T1000 (cell line): ENCODE results near the gene SLC25A51.
A peak's percentile ranks its signal among the peaks of the same experiment; 100 is the strongest.
"Not testable (repeated sequence)": the region's sequence is repeated elsewhere in the genome, so short reads cannot be mapped to it uniquely, and the experiment has no call there.

ENCODE experiments used
- DNase-seq: peaks from one replicate; lab custom pipeline; 2025; ENCODE audit warnings: mixed read lengths; lab: John Stamatoyannopoulos, UW

Gene SLC25A51

DNA sequence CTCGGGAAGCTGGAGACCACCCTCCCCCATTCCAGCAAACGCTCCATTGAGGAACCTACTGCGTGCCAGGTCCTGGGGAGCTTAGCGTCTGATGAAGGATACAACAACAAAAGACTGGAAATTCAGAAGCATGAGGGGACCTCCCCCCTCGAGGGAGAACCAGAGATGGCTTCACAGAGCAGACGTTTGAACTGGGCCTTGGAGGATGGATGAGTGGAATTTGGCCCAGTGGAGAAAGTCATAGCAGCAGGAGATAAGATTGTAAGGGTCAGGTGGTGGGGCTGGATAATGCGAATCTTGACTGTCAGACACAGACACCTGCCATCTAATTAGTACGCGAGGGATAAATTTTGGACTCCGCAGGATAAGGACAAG, 1.2 kb upstream of the SLC25A51 start:
- DNase-seq: no peak

DNA sequence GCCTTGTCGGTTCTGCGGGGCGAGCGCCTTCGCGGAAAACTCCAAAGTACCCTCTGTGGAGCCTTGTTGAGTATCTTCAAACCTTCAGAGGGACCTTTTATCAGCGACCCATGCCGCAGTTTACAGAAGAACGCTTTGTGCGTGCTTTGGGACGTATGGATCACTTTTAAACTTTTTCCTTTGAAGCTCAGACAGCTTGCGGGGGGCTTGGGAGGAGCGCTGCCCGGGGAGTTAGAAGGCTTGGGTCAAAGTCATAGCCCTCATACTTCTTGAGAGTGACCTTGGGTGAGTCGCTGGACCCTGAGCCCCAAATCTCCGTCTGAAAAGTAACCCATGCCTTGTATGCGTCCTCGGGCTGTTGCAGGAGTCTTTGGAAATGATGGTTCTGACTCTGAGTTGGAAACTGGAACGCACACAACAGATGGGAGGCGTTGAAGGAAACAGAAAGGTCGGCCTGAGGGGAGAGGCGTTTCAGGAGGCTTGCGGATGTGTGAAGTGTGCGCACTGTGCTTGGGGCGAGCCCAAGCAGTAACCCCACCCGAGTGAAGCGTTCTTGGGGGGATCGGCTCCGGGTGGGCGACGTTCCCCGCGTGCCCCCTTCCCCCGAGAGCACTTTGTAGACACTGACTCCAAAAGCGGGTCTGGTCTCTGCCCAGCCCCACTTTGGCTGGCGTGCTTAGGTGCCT, 661 bp upstream of the SLC25A51 start:
- no peak for DNase-seq

DNA sequence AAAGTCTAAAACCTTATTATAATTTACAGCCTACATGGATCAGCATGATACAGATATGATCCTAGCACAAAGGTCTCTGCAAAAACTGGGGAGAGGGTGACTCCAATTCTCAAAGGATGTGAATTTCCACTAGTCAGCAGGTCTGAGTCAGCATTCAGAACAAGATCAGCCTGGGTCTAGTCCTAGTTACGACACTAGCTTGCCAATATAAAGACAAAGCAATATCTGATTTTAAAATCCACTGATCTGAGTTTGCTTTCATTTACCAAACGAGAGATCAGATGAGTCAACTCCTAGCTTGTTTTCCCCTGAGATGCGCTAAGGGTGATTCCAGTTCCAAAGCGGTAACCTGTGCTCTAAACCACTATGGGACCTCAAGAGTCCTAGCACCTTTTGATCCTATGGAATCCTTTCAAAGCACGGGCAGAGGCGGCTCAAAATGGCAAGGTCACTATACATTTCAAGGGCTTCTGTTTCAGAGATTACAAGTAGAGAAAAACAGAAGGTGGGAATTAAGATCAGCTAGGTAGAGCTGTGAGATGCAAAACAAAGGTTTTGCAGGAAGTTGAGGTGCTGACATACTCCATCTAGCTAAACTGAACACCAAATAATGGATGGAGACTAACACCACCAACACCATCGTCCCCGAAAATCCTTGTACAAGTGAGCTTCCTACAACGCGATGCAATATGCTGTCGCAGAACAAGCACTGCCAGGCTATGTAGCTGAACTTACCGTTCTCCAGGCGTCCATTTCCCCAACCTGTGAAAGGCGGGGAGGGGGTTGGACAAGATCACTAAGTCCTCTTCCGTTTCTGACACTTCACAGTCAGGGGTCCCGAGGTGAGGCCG, 906 bp downstream of the SLC25A51 start:
- DNase-seq: no peak

DNA sequence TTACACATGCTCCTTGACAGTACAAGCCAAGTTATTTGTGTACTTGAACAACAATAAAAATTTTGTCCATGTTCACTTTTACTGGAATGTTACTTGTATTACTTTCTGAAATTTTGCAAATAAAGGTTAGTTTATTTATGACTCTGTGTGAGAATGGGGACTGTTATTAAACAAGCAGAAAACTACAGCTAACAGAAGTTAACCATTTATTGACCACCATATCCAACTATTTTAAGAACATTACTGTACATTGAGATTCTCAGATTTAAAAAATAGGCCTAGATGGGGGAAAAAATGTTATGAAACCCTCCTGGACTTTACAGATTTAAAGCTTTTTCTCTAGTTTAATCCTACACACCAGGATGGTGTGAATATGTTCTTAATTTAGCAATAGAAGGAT, 1.8 kb downstream of the SLC25A51 start:
- DNase-seq: no peak

DNA sequence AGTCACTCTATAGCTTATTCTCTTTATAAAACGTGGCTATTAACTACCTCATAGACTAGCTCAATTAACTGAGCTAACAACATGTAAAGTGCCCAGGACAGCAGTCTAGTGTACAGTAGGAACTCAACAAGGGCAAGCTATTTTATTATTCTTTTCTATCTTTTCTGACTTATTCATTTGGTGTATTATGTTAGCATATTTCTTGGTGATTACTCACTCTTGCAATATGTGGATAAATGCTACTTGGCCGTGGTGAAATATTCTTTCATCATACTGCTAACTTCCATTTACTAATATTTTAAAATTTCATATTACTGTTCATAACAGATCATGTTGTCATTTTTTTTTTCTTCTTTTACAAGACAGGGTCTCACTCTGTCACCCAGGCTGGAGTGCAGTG, 4.9 kb downstream of the SLC25A51 start:
- DNase-seq: no peak

DNA sequence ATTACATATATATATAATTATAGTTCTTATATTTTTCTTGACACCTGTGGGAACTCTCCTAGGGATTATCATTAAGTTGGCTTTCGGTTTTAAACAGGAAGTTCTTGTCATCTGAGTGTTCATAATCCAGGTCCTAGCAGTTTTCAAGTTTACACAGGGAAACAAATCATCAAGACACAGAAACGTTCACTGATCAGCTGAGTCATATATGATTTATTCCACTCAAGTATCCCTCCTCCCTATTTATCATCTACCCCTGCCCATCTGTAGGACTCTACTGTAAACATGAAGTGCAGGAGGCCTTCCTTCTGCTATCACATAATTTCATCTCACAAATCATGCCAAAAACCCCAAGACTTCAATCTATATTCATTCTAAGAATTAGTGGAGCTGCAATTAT, 6.3 kb downstream of the SLC25A51 start:
- DNase-seq: no peak

DNA sequence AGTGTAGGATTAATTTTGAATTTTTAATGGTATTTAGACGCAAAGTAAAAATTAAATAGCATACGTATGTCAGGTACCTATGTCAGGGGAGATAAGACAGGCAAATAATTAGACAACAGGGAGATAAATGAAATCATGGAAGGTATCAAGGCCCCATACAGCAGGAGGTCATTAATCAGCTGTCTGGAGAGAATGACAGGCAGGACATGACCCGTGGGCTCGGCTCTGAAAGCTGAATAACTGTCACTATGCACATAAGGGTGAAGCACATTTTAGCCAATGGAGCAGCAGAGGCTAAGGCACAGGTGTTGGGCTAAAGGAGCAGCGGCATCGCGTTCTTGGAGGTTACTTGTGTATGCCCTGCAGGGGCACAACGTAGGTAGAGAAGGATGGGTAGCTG, 11.9 kb downstream of the SLC25A51 start:
- DNase-seq: no peak

DNA sequence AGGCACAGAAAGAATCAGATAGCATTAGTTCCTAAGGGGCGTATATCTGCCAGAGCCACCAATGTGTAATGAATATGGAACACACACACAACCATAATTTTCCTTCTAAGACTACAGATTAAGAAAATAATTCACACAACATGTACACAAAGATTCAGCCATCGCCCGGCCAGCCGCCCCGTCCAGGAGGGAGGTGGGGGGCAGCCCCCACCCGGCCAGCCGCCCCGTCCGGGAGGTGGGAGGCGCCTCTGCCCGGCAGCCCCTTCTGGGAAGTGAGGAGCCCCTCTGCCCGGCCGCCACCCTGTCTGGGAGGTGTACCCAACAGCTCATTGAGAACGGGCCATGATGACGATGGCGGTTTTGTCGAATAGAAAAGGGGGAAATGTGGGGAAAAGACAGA, 12.9 kb downstream of the SLC25A51 start:
- DNase-seq: not testable (repeated sequence)

DNA sequence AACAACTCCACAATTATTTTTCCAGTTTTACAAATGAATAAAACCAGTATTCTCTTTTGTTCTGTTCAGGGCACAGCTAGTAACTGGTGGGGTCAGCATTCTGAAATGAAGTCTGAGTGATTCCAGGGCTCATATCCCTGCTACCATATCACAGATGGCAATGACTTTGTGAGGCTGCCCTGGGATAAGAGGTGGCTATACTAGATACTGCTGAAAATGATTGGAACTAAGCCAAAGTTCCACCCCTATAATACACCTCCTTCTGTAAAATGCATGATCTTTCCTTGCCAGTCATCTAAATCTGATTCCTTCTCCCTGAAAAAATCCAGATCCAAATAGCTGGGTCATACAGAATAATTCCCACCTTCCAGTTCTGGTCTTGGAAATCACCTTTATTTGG, 14.4 kb downstream of the SLC25A51 start:
- no peak for DNase-seq

DNA sequence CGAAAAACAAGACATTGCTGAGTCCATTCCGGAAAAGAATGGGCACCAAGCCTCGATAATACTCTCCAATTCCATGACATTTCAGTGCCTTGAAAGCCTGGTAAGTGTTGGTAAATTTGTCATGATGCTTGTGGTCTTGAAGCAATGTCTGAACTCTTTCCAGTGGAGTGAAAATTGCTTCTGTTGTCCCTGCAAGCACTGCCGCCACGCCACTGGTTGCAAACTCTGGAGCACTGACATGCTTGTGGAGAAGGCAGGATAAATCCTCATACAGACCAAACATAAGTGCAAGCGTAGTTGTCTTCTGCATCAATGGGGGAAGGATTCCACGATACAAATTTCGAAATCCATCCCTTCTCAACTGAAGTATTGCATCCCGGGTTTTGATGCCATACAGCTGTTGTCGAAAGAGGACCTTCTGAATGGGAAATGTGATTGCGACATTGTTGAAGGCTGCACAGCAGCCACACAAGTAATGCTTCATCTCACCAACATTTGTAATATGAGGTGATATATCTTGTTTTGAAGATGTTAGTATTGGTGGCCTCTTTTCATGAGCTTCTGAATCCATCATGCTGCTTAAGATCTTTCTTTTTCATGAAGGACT, 15.8 kb downstream of the SLC25A51 start:
- DNase-seq: not testable (repeated sequence)

DNA sequence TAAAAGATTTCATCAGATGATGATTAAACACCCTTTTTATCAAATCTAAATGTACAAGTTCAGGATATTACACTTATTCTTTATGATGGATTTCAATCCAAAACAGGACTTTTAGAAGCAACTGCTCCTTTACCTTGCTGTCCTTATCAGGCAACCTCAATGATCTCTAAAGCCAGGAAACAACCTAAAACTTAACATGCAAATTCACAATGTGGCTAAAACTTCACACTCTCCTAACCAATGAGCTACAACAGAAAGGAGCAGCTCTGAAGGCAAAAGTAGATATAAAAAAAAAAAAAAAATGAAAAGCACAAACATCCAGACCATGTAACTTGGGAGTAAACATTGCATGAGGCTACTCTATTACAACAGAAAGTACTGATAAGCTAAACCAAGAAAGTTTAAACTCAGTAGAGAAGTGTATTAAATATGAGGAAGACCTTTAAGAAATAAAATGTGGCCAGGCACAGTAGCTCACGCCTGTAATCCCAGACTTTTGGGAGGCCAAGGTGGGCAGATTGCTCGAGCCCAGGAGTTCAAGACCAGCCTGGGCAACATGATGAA, 22.9 kb downstream of the SLC25A51 start:
- no peak for DNase-seq

DNA sequence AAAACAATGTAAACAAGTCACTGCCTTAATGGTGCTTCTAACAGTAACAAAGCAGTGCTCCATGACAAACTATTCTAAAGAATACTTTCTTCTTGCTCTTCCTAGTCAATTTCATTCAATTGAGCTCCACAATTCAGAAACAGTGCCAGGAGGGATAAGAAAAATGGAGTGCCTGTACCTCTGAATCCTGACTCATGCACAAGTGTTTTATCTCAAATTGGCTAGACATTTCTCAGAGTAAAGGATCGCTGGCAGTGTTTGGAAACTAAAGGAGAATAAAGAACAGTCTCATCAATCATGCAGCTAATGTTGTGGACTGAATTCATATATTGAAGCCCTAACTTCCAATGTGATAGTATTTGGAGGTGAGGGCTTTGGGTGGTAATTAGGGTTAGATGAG, 27.6 kb downstream of the SLC25A51 start:
- DNase-seq: no peak

DNA sequence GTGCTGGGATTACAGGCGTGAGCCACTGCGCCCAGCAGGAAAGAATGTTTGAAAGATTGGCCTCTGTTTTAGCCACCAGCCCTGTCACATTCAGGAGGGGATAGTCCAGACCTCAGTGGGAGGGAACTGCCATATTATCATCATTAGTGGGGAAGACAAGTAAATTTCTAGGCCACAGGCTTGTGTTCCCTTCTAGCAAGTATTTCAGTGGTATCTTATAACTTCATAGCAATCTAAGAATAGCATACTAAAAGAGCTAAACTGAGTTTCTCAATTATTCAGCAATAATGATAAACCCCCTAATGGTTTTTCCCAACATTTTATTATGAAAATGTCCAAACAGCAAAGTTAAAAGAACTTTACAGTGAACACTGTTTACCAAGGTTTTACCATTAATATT, 30.0 kb downstream of the SLC25A51 start:
- no peak for DNase-seq

DNA sequence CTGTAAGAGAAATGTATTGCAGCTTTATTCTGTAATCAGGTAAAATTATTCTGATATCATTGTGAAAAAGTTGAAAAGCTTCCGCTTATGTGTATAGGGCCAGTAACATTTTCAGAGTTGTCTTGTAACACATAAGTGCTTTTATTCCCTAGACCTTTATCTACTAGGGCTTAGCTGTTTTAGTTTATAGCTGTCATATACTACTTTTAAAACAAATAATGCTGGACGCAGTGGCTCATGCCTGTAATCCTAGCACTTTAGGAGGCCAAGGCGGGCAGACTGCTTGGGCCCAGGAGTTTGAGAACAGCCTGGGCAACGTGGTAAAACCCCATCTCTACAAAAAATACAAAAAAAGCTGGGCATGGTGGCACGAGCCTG, 33.1 kb downstream of the SLC25A51 start:
- DNase-seq: no peak

DNA sequence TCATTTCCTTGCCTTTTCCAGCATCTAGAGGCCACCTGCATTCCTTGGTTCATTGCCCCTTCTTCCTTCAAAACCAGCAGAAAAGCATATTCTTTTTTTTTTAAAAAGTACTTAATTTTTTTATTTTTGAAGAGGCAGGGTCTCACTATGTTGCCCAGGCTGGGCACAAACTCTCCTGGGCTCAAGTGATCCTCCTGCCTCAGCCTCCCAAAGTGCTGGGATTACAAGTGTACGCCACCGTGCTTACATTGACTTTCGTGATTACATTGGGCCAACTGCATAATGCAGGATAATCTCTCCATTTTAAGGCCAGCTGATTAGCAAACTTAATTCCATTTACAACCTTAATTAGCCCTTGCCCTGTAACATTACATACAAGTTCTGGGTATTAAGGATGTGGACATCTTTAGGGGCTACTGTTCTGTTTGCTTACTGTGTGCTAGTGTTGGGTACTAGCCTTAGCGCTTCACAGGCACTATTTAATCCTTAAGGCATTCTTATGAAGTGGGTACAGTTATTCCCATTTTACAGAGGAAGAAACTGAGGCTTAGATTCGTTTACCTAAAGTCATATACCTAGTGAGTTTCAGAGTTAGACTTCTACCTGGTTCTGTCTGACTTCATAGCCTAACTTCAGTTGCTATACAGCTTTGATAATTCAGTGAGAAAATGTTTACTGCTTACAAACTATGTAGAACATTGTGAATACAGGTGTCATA, 33.7 kb downstream of the SLC25A51 start:
- DNase-seq: no peak

DNA sequence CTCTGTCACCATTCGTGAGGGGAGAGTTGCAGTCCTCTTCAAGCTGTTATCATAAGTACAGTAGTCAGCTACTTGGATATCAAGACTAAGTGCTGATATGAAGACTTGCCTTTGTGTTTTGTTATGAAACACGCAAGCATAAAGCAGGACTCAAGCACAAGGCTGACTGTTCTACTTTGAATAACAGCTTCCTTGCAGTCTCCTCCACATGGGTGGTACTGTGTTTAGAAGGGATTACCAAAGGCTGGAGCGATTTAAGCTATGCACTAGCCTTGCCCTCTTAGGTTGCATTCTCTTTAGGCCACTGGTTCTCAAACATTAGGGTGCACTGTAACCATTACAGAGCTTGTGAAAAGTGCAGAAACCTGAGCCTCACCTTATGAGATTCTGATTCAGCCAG, 41.4 kb downstream of the SLC25A51 start:
- DNase-seq: no peak

DNA sequence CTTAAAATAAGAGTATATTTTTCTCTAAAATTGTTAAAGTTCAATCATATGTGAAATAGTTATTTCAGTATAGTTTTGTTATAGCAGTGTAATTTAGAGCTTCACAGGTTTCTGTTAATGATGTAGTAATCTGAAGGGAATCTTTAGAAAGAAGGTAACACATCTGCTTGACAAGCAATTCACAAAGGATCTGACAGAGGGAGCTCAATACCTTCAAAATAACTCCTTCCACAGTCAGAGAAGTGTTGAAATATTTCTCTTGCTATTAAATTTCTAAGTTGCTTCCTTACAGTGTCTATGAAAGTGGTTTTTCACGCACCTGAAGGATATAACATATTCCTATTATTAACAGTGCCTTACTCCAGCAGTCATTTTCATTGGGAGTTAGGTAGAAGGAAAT, 44.9 kb downstream of the SLC25A51 start:
- DNase-seq: no peak

DNA sequence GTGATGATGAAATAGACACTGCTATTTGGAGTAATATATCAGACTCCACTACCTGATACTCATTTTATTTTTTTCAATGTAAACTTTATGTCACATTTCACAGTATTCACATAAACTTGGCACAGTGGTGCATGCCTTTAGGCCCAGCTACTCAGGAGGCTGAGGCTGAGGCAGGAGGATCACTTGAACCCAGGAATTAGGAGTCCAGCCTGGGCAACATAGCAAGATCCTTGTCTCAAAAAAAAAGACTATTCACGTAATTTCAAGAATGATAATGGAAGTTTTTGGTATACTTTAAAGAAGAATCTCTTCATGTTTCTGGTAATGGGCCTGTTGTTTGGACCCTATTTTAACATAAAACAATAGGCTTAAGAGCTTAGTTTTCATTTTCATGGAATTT, 47.4 kb downstream of the SLC25A51 start:
- DNase-seq: no peak

DNA sequence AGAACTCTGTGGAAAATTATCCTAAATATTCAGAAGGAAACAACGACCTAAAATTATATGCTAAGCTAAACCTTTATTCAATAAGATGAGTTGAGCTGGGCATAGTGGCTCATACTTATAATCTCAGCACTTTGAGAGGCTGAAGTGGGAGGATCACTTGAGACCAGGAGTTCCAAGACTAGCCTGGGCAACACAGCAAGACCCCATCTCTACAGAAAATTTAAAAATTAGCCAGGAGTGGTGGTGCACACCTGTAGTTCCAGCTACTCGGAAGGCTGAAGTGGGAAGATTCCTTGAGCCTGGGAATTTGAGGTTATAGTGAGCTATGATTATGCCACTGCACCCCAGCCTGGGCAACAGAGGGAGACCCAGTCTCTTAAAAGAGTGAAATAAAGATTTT, 51.7 kb downstream of the SLC25A51 start:
- DNase-seq: no peak

DNA sequence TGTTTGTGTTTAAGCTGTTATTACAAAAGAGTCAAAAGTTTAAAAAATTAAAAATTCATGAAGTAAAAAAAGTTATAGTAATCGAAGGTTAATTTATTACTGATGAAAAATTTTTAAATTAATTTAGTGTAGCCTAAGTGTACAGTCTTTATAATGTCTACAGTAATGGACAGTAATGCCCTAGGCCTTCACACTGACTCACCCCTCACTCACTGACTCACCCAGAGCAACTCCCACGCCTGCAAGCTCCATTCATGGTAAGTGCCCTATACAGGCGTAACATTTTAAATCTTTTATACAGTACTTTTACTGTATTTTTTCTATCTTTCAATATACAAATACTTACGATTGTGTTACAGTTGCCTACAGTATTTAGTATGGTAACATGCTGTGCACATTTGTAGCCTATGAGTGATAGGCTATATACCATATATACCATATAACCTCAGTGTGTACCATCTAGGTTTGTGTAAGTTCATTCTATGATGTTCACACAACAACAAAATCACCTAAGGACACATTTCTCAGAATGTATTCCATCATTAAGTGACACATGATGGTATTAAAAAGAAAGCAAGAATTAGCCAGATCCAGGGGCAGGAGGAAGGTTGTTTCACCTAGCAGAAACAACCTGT, 63.2 kb downstream of the SLC25A51 start:
- DNase-seq: peak; percentile 1

DNA sequence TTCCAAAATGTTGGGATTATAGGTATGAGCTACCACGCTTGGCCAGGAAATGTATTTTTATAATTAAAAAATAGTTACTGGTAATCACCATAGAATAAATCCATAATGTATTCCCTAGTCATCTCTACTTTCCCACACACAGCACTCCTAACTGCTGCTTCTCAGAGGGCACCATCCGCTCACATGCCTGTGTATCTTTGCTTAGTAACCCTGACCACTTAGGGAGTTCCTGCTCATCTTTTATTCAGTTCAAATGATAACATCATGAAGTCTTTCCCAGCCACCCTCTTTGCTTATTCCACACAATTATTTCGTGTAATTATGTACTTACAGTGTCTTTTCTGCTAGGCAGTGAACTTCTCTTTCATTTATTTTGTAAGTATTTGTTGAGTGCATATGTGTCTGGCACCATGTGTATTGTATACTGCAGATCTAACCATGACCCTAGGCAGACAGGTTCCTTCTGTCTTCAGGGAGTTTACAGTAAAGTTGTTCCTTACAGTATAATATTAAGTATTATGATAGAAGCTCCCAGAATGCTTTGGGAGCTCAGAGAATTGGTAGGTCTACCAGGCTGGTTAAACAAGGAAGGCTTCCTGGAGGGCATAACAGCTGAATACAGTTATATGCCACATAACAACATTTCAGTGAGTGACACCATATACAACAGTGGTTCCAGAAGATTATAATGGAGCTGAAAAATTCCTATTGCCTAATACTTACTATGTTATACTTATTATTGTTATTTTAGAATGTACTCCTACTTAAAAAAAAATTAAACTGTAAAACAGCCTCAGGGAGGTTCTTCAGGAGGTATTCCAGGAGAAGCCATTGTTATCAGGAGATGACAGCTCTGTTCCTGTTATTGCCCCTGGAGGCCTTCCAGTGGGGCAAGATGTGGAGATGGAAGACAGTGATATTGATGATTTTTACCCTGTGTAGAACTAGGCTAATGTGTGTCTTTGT, 64.1 kb downstream of the SLC25A51 start:
- DNase-seq: no peak
